ENCODE measurements around the gene ZFPM1. TPM values are rescaled to one million over a fixed set of nuclear protein-coding genes. Genes with fewer than 3 reads are reported as not detected.
A peak's percentile ranks its signal among the peaks of the same experiment; 100 is the strongest.
"Not testable (repeated sequence)": the region's sequence is repeated elsewhere in the genome, so short reads cannot be mapped to it uniquely, and the experiment has no call there.

The ZFPM1 gene
- total and polyA plus RNA-seq, 4 donors: 0.57 to 9.0 (median 2.8) TPM

GRCh38 chr16:88407807-88408206, 45.3 kb upstream of the ZFPM1 start:
- H3K27me3 ChIP-seq (ENCODE audit: control insufficient read depth in 3 of 3, insufficient read depth in 3 of 3, low read length in 2 of 3): no peaks in the 10 kb centered on the region
- no peaks in the 10 kb centered on the region for H3K9me3 ChIP-seq (ENCODE audit: control insufficient read depth in 4 of 4, insufficient read depth in 3 of 4, low read length in 3 of 4)
- ATAC-seq (ENCODE audit: insufficient read depth, low FRiP score) (no peak), DNase-seq (no peak)
- H3K27ac ChIP-seq (ENCODE audit: low read depth in 1 of 2, low read length in 1 of 2): no peak overlapping the region
- 30 to 57% methylated on average over 5 of the region's 5 CpGs for WGBS, 2 donors
- no peak overlapping the region for H3K4me3 ChIP-seq
- no peak overlapping the region for H3K9ac ChIP-seq (ENCODE audit: insufficient read depth in 1 of 2, low read length in 2 of 2)
- H3K36me3 ChIP-seq (ENCODE audit: control insufficient read depth in 4 of 4, insufficient read depth in 4 of 4, low read length in 4 of 4): no peaks in the 10 kb centered on the region
- H3K4me1 ChIP-seq (ENCODE audit: control insufficient read depth in 5 of 5, insufficient read depth in 5 of 5, low read length in 5 of 5): peaks cover 0 to 27% (median 0%) of the 10 kb centered on the region in 5 donors
- TF ChIP-seq, protein P1, sequence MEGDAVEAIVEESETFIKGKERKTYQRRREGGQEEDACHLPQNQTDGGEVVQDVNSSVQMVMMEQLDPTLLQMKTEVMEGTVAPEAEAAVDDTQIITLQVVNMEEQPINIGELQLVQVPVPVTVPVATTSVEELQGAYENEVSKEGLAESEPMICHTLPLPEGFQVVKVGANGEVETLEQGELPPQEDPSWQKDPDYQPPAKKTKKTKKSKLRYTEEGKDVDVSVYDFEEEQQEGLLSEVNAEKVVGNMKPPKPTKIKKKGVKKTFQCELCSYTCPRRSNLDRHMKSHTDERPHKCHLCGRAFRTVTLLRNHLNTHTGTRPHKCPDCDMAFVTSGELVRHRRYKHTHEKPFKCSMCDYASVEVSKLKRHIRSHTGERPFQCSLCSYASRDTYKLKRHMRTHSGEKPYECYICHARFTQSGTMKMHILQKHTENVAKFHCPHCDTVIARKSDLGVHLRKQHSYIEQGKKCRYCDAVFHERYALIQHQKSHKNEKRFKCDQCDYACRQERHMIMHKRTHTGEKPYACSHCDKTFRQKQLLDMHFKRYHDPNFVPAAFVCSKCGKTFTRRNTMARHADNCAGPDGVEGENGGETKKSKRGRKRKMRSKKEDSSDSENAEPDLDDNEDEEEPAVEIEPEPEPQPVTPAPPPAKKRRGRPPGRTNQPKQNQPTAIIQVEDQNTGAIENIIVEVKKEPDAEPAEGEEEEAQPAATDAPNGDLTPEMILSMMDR (IDR thresholded peaks at IDR 0.05; ENCODE audit: control extremely low read depth, extremely low read depth): no peak

DNA sequence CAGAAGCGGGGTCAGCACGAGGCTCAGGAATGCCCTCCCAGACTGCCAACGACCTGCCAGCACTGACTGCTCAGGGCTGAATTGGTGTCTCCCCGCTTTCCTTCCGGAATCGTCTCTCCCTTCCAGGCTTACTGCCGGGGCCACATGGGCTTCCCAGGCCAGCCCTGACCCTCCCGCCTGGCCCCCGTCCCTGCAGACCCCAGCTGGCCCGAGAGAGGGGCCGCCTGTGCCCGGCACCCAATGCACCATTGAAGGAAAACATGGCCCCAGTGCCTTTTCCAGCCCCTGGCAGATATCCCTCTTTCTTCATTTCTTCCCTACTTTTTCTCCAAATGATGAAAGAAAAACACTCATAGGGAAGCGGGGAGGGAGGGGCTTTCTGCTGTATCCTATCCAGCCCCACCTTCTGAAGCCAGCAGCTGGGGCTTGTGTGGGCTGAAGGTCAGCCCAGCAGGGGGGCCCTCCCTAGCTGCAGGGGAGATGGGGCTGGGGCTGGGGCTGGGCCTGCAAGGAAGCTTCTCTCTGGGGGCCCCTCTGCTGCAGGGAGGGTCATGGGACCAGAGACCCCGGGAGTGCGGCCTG, 44.4 kb upstream of the ZFPM1 start:
- Histone ChIP-seq H3K27ac (ENCODE audit: low read depth in 1 of 2, low read length in 1 of 2) (no peak overlapping the region), H3K9me3 (ENCODE audit: control insufficient read depth in 4 of 4, insufficient read depth in 3 of 4, low read length in 3 of 4) (no peaks in the 10 kb centered on the region), H3K9ac (ENCODE audit: insufficient read depth in 1 of 2, low read length in 2 of 2) (no peak overlapping the region), H3K4me1 (ENCODE audit: control insufficient read depth in 5 of 5, insufficient read depth in 5 of 5, low read length in 5 of 5) (peaks cover 0 to 27% (median 0%) of the 10 kb centered on the region in 5 donors), H3K27me3 (ENCODE audit: control insufficient read depth in 3 of 3, insufficient read depth in 3 of 3, low read length in 2 of 3) (no peaks in the 10 kb centered on the region), H3K36me3 (ENCODE audit: control insufficient read depth in 4 of 4, insufficient read depth in 4 of 4, low read length in 4 of 4) (no peaks in the 10 kb centered on the region), H3K4me3 (no peak overlapping the region)
- peak; percentile 38 to 76 (median 53) for DNase-seq
- 78 to 89% methylated on average over 15 of the region's 15 CpGs for WGBS, 2 donors
- no peak for ATAC-seq (ENCODE audit: insufficient read depth, low FRiP score)
- TF ChIP-seq, protein P1 (IDR thresholded peaks at IDR 0.05; ENCODE audit: control extremely low read depth, extremely low read depth): no peak

GRCh38 chr16:88409296-88410065, 43.6 kb upstream of the ZFPM1 start:
- Histone ChIP-seq H3K27me3 (ENCODE audit: control insufficient read depth in 3 of 3, insufficient read depth in 3 of 3, low read length in 2 of 3) (no peaks in the 10 kb centered on the region), H3K9ac (ENCODE audit: insufficient read depth in 1 of 2, low read length in 2 of 2) (no peak overlapping the region), H3K4me3 (no peak overlapping the region), H3K27ac (ENCODE audit: low read depth in 1 of 2, low read length in 1 of 2) (no peak overlapping the region), H3K9me3 (ENCODE audit: control insufficient read depth in 4 of 4, insufficient read depth in 3 of 4, low read length in 3 of 4) (no peaks in the 10 kb centered on the region), H3K4me1 (ENCODE audit: control insufficient read depth in 5 of 5, insufficient read depth in 5 of 5, low read length in 5 of 5) (peaks cover 0 to 27% (median 0%) of the 10 kb centered on the region in 5 donors), H3K36me3 (ENCODE audit: control insufficient read depth in 4 of 4, insufficient read depth in 4 of 4, low read length in 4 of 4) (no peaks in the 10 kb centered on the region)
- TF ChIP-seq, protein P1 (IDR thresholded peaks at IDR 0.05; ENCODE audit: control extremely low read depth, extremely low read depth): no peak
- no peak for ATAC-seq (ENCODE audit: insufficient read depth, low FRiP score)
- WGBS, 2 donors: 82 to 90% methylated on average over 26 to 29 of the region's 29 CpGs
- no peak for DNase-seq

GRCh38 chr16:88410297-88410968, 42.6 kb upstream of the ZFPM1 start:
- not testable (repeated sequence) for H3K27ac ChIP-seq (ENCODE audit: low read depth in 1 of 2, low read length in 1 of 2); H3K4me3 ChIP-seq; H3K36me3 ChIP-seq (ENCODE audit: control insufficient read depth in 4 of 4, insufficient read depth in 4 of 4, low read length in 4 of 4); ATAC-seq (ENCODE audit: insufficient read depth, low FRiP score); DNase-seq; H3K27me3 ChIP-seq (ENCODE audit: control insufficient read depth in 3 of 3, insufficient read depth in 3 of 3, low read length in 2 of 3); H3K9me3 ChIP-seq (ENCODE audit: control insufficient read depth in 4 of 4, insufficient read depth in 3 of 4, low read length in 3 of 4); H3K9ac ChIP-seq (ENCODE audit: insufficient read depth in 1 of 2, low read length in 2 of 2)
- 90% methylated on average over 27 to 28 of the region's 28 CpGs for WGBS, 2 donors
- H3K4me1 ChIP-seq (ENCODE audit: control insufficient read depth in 5 of 5, insufficient read depth in 5 of 5, low read length in 5 of 5): peaks cover 0 to 24% (median 0%) of the 10 kb centered on the region in 5 donors

Data from lung (tissue), 12 donors.